ENCODE data around the gene CCL22.

The CCL22 gene

GRCh38 chr16:57377080-57377841 is 18.7 kb downstream of the CCL22 start:
- no peak overlapping the region for H3K9ac ChIP-seq (ENCODE audit: insufficient read length)
- no peaks in the 10 kb centered on the region for H3K9me3 ChIP-seq (ENCODE audit: low read depth, low read length)
- H3K27ac ChIP-seq = no peak overlapping the region
- TF ChIP-seq FOXP2 (optimal IDR thresholded peaks at IDR 0.05; ENCODE audit: control extremely low read depth, extremely low read length, insufficient read depth) = no peak
- no peak for TF ChIP-seq POLR2AphosphoS5 (IDR thresholded peaks at IDR 0.05; ENCODE audit: borderline replicate concordance, low read depth, low read length)
- no peak for TF ChIP-seq EZH2 (IDR thresholded peaks at IDR 0.05)
- no peak overlapping the region for H3K4me3 ChIP-seq
- no peak for DNase-seq (ENCODE audit: low read depth, low spot score)
- no peaks in the 10 kb centered on the region for H3K36me3 ChIP-seq (ENCODE audit: insufficient read depth, low read length)

- H3K9me3 ChIP-seq (ENCODE audit: low read depth, low read length) = no peaks in the 10 kb centered on the region
- no peaks in the 10 kb centered on the region for H3K36me3 ChIP-seq (ENCODE audit: insufficient read depth, low read length)
- H3K27ac ChIP-seq = no peak overlapping the region
- no peak for DNase-seq (ENCODE audit: low read depth, low spot score)
- H3K4me3 ChIP-seq = no peak overlapping the region
- H3K9ac ChIP-seq (ENCODE audit: insufficient read length) = no peak overlapping the region
- TF ChIP-seq FOXP2 (optimal IDR thresholded peaks at IDR 0.05; ENCODE audit: control extremely low read depth, extremely low read length, insufficient read depth) (no peak), EZH2 (IDR thresholded peaks at IDR 0.05) (no peak), POLR2AphosphoS5 (IDR thresholded peaks at IDR 0.05; ENCODE audit: borderline replicate concordance, low read depth, low read length) (no peak)
Observed at GRCh38 chr16:57379579-57379978, 21.0 kb downstream of the CCL22 start.

- no peak for DNase-seq (ENCODE audit: low read depth, low spot score)
- H3K36me3 ChIP-seq (ENCODE audit: insufficient read depth, low read length) = no peaks in the 10 kb centered on the region
- H3K9me3 ChIP-seq (ENCODE audit: low read depth, low read length) = no peaks in the 10 kb centered on the region
- no peak overlapping the region for H3K27ac ChIP-seq
- H3K9ac ChIP-seq (ENCODE audit: insufficient read length) = no peak overlapping the region
- H3K4me3 ChIP-seq = no peak overlapping the region
- no peak for TF ChIP-seq EZH2 (IDR thresholded peaks at IDR 0.05)
- no peak for TF ChIP-seq FOXP2 (optimal IDR thresholded peaks at IDR 0.05; ENCODE audit: control extremely low read depth, extremely low read length, insufficient read depth)
- TF ChIP-seq POLR2AphosphoS5 (IDR thresholded peaks at IDR 0.05; ENCODE audit: borderline replicate concordance, low read depth, low read length) = no peak
Observed at GRCh38 chr16:57380671-57381462, 22.3 kb downstream of the CCL22 start.

GRCh38 chr16:57381791-57382534 is 23.4 kb downstream of the CCL22 start:
- Histone ChIP-seq H3K27ac (no peak overlapping the region), H3K9ac (ENCODE audit: insufficient read length) (no peak overlapping the region), H3K36me3 (ENCODE audit: insufficient read depth, low read length) (no peaks in the 10 kb centered on the region), H3K4me3 (no peak overlapping the region), H3K9me3 (ENCODE audit: low read depth, low read length) (no peaks in the 10 kb centered on the region)
- no peak for DNase-seq (ENCODE audit: low read depth, low spot score)
- TF ChIP-seq POLR2AphosphoS5 (IDR thresholded peaks at IDR 0.05; ENCODE audit: borderline replicate concordance, low read depth, low read length) (no peak), FOXP2 (optimal IDR thresholded peaks at IDR 0.05; ENCODE audit: control extremely low read depth, extremely low read length, insufficient read depth) (no peak), EZH2 (IDR thresholded peaks at IDR 0.05) (no peak)

- Histone ChIP-seq H3K27ac (no peak overlapping the region), H3K9me3 (ENCODE audit: low read depth, low read length) (no peaks in the 10 kb centered on the region), H3K4me3 (no peak overlapping the region), H3K36me3 (ENCODE audit: insufficient read depth, low read length) (no peaks in the 10 kb centered on the region), H3K9ac (ENCODE audit: insufficient read length) (no peak overlapping the region)
- DNase-seq (ENCODE audit: low read depth, low spot score) = no peak
- no peak for TF ChIP-seq FOXP2 (optimal IDR thresholded peaks at IDR 0.05; ENCODE audit: control extremely low read depth, extremely low read length, insufficient read depth)
- no peak for TF ChIP-seq EZH2 (IDR thresholded peaks at IDR 0.05)
- no peak for TF ChIP-seq POLR2AphosphoS5 (IDR thresholded peaks at IDR 0.05; ENCODE audit: borderline replicate concordance, low read depth, low read length)
Observed at GRCh38 chr16:57382535-57383275, 24.1 kb downstream of the CCL22 start.

GRCh38 chr16:57383276-57384247 is 25.0 kb downstream of the CCL22 start:
- Histone ChIP-seq H3K4me3 (no peak overlapping the region), H3K36me3 (ENCODE audit: insufficient read depth, low read length) (no peaks in the 10 kb centered on the region), H3K9me3 (ENCODE audit: low read depth, low read length) (no peaks in the 10 kb centered on the region), H3K27ac (no peak overlapping the region), H3K9ac (ENCODE audit: insufficient read length) (no peak overlapping the region)
- no peak for DNase-seq (ENCODE audit: low read depth, low spot score)
- no peak for TF ChIP-seq POLR2AphosphoS5 (IDR thresholded peaks at IDR 0.05; ENCODE audit: borderline replicate concordance, low read depth, low read length)
